HEK293 (cell line): ENCODE measurements around the gene CPTP.

Experiments
- GFI1B ChIP-seq: fragments of 450-650 bp; formaldehyde crosslinking; IDR thresholded peaks from 2 replicates; pipeline ENCODE4 v1.5.1; 2016; ENCODE audit warnings: missing biosample characterization, missing genetic modification characterization
- INSM2 ChIP-seq: fragments of 450-650 bp; formaldehyde crosslinking; IDR thresholded peaks from 2 replicates; pipeline ENCODE4 v1.5.1; 2016; ENCODE audit warnings: missing biosample characterization, missing genetic modification characterization
- KLF7 ChIP-seq: fragments of 450-650 bp; formaldehyde crosslinking; IDR thresholded peaks from 2 replicates; pipeline ENCODE4 v1.5.1; 2016; ENCODE audit warnings: missing biosample characterization, missing genetic modification characterization, borderline replicate concordance
- KLF9 ChIP-seq: fragments of 450-650 bp; formaldehyde crosslinking; IDR thresholded peaks from 2 replicates; pipeline ENCODE4 v1.5.1; 2016; ENCODE audit warnings: missing biosample characterization, missing genetic modification characterization, low read depth
- PRDM10 ChIP-seq: fragments of 450-650 bp; formaldehyde crosslinking; IDR thresholded peaks from 2 replicates; pipeline ENCODE4 v1.5.1; 2016; ENCODE audit warnings: missing biosample characterization, missing genetic modification characterization
- PRDM2 ChIP-seq: fragments of 450-650 bp; formaldehyde crosslinking; IDR thresholded peaks from 2 replicates; pipeline ENCODE4 v1.5.1; 2016; ENCODE audit warnings: missing biosample characterization, missing genetic modification characterization, borderline replicate concordance
- ZBTB7A ChIP-seq: fragments of 450-650 bp; formaldehyde crosslinking; IDR thresholded peaks from 2 replicates; pipeline ENCODE4 v1.5.1; 2016; ENCODE audit warnings: low read depth, missing biosample characterization, missing genetic modification characterization
- ZFP69B ChIP-seq: fragments of 450-650 bp; formaldehyde crosslinking; IDR thresholded peaks from 2 replicates; pipeline ENCODE4 v1.5.1; 2016; ENCODE audit warnings: missing biosample characterization, missing genetic modification characterization
- ZIC2 ChIP-seq: fragments of 450-650 bp; formaldehyde crosslinking; IDR thresholded peaks from 2 replicates; pipeline ENCODE4 v1.5.1; 2016; ENCODE audit warnings: missing biosample characterization, missing genetic modification characterization
- ZNF133 ChIP-seq: fragments of 450-650 bp; formaldehyde crosslinking; IDR thresholded peaks from 2 replicates; pipeline ENCODE4 v1.5.1; 2016; ENCODE audit warnings: missing biosample characterization, missing genetic modification characterization
- ZNF140 ChIP-seq: fragments of 450-650 bp; formaldehyde crosslinking; IDR thresholded peaks from 2 replicates; pipeline ENCODE4 v1.5.1; 2016; ENCODE audit warnings: missing biosample characterization, missing genetic modification characterization
- ZNF18 ChIP-seq: fragments of 450-650 bp; formaldehyde crosslinking; IDR thresholded peaks from 2 replicates; pipeline ENCODE4 v1.5.1; 2016; ENCODE audit warnings: missing biosample characterization, missing genetic modification characterization
- ZNF280D ChIP-seq: fragments of 450-650 bp; formaldehyde crosslinking; IDR thresholded peaks from 2 replicates; pipeline ENCODE4 v1.5.1; 2016; ENCODE audit warnings: missing biosample characterization, missing genetic modification characterization
- ZNF366 ChIP-seq: fragments of 450-650 bp; formaldehyde crosslinking; conservative IDR thresholded peaks from 2 replicates; pipeline ENCODE4 v1.5.1; 2016; ENCODE audit warnings: missing biosample characterization, missing genetic modification characterization
- ZNF561 ChIP-seq: fragments of 450-650 bp; IDR thresholded peaks from 2 replicates; pipeline ENCODE4 v1.5.1; 2018; ENCODE audit warnings: missing biosample characterization, missing genetic modification characterization, borderline replicate concordance
- ZNF785 ChIP-seq: fragments of 450-650 bp; formaldehyde crosslinking; IDR thresholded peaks from 2 replicates; pipeline ENCODE4 v1.5.1; 2016; ENCODE audit warnings: missing biosample characterization, missing genetic modification characterization
- ZNF830 ChIP-seq: fragments of 450-650 bp; IDR thresholded peaks from 2 replicates; pipeline ENCODE4 v1.5.0; 2018; ENCODE audit warnings: missing biosample characterization, missing genetic modification characterization, low read depth, mild to moderate bottlenecking, moderate library complexity
- ZNF843 ChIP-seq: fragments of 450-650 bp; formaldehyde crosslinking; IDR thresholded peaks from 2 replicates; pipeline ENCODE4 v1.5.1; 2016; ENCODE audit warnings: missing biosample characterization, missing genetic modification characterization
- ZSCAN16 ChIP-seq: fragments of 450-650 bp; formaldehyde crosslinking; IDR thresholded peaks from 2 replicates; pipeline ENCODE4 v1.5.1; 2016; ENCODE audit warnings: missing biosample characterization, missing genetic modification characterization
- ZSCAN18 ChIP-seq: fragments of 450-650 bp; formaldehyde crosslinking; IDR thresholded peaks from 2 replicates; pipeline ENCODE4 v1.5.1; 2016; ENCODE audit warnings: missing biosample characterization, missing genetic modification characterization

The CPTP gene

GRCh38 chr1:1304331-1305299 is 20.0 kb upstream of the CPTP start (continued):
- TF ChIP-seq PRDM2: no peak
- no peak for TF ChIP-seq KLF7 (tag by site-specific recombination)
- peak; percentile 45; the same call in 1 of the 2 replicates for TF ChIP-seq ZNF843 (tag by site-specific recombination)
- no peak for TF ChIP-seq ZNF140
- TF ChIP-seq ZNF280D (tag by site-specific recombination): no peak
- no peak for TF ChIP-seq ZSCAN16 (tag by site-specific recombination)
- TF ChIP-seq KLF9 (tag by site-specific recombination): peak; percentile 84
- no peak; the same call in 1 of the 2 replicates for TF ChIP-seq ZNF18 (tag by site-specific recombination)
- no peak for TF ChIP-seq GFI1B
- TF ChIP-seq ZSCAN18 (tag by site-specific recombination): 0 out of 2 replicates have a peak, but pooled peaks have one; percentile 31
- peak; percentile 91 for TF ChIP-seq ZIC2 (tag by site-specific recombination)
- TF ChIP-seq PRDM10 (tag by site-specific recombination): peak; percentile 69; the same call in 1 of the 2 replicates
- TF ChIP-seq ZNF830 (tag by site-specific recombination): no peak
- peak; percentile 68; the same call in 1 of the 2 replicates for TF ChIP-seq ZNF561 (tag by site-specific recombination)
- TF ChIP-seq ZFP69B (tag by site-specific recombination): peak; percentile 79; the same call in 1 of the 2 replicates
- peak; percentile 99 for TF ChIP-seq ZNF366 (tag by site-specific recombination)
- TF ChIP-seq ZBTB7A (tag by site-specific recombination): peak; percentile 36; the same call in 1 of the 2 replicates
- no peak for TF ChIP-seq ZNF133
- 0 out of 2 replicates have a peak, but pooled peaks have one; percentile 63 for TF ChIP-seq INSM2 (tag by site-specific recombination)
- TF ChIP-seq ZNF785: no peak; the same call in 1 of the 2 replicates
